Suppressor macrophage treated with lipopolysaccharide for 4 hours (primary cell): ENCODE measurements around the gene FGF18.

ENCODE experiments used
- DNase-seq: peaks from one replicate; pipeline ENCODE4 v3.0.0-alpha.2; 2020

Gene FGF18

DNA sequence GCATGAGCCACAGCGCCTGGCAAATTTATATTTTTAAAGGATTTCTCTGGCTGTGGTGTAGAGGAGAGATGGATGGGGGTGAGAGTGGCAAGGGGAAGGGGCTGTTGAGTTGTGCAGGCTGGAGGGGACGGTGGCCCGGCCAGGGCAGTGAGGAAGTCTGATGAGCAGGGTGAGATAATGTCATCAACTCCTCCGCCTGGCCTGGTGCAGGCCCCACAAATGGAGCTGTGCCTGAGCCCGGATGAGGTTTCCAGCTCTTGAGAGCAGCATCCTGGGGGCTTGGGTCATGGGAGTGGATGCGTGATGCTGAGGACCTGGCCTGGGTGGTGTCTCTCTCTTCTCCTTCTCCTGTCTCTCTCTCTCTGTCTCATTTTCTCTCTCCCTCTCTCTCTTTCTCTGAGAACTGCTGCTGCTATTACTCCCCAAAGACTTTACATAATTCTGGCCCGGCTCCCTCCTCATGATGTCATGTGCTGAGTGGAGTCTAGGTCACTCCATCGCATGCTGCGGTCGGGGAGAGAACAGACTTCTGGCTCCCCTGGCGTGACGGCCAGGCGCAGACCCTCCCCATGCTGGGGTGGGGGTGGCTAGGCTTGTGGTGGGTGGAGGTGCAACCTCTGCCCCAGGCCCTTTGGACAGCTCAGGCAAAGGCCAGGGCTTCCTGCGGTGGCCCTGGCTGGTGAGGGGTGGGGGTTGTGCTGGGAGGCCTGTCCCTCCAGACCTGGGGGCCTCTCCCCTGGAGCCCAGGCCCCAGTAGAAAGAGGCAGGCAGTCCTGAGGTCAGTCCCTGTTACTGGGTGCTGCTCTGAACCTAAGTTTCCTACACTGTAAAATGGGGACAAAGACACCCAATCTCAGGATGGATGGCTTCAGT is 26.4 kb downstream of the FGF18 start:
- DNase-seq = no peak

DNA sequence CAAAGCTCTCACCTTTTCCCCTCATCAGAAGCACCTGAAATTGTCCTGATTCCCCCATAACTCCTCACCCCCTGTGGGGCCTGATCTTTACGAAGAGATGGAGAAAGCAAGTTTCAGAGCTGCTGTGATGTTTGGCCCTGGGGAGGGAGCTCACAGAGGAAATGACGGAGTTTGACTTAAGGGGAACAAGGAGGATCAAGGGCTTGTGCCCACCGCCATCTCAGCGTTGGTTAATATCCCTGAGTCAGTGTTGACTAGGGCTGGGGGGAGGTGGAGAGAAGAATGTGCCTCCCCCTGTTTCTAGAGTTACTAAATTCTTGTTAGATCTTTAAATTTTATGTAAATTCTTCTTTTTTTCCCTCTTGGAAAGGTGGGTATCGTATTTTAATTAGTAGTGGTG is 27.8 kb downstream of the FGF18 start:
- no peak for DNase-seq

DNA sequence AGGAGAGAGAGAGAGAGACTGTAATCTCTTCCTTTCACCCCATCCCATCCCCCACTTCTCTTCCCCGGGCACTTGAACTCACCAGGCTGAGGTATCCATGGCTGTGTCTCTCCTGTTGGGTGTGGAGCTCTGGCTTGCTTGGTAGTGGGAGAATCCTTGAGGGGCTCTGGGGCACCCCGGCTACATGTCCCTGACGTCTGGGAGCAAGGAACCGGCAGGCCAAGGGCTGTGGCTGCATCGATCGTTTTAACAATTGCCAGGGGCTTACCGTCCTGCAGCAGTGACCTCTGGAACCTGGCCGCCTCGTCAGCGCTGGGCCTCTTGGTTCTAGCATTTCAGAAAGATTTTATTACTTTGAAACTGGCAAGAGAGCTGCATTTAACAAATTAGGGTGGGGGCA is 30.0 kb downstream of the FGF18 start:
- no peak for DNase-seq

DNA sequence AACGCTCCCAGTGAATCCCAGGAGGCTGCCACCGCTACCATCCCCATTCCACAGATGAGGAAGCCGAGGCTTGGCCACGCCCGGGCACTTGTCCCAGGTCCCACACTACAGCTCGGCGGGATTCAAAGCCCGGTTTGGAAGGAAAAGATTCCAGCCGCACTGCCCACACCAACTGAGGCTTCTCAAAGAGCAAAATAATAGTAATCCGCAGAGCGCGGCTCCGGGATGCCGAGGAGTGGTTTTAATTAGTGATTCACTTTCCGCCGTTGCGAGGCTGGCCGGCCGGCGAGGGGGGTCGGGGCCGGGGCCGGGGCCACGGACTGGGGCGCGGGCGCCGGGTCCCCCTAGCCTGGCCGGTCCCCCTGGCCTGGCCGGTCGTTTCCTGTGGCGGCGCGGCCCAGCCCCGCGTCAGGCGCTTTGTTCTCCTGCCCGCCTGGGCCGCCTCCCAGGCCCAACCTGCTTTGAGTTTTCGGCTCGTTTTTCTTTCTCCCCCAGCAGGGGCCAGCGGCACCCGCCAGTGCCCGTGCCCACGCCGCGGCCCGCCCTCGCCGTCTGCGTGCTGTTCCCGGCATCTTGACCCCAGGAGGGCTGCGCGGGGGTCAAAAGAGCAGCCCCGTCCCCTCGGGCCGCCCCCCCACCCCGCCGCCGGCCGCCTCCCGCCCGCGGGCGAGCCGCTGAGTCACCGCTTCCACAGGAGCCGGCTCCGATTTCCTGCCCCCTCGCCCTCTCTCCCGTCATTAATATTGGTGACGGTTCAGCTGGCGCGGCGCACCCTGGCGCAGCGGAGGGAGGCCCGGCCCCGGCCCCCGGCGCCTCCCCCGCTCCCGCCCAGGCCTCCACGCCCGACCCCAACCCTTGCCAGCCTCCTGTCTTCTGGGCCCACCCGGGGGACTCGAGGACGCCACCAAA is 31.2 kb downstream of the FGF18 start:
- DNase-seq = peak; percentile 33

DNA sequence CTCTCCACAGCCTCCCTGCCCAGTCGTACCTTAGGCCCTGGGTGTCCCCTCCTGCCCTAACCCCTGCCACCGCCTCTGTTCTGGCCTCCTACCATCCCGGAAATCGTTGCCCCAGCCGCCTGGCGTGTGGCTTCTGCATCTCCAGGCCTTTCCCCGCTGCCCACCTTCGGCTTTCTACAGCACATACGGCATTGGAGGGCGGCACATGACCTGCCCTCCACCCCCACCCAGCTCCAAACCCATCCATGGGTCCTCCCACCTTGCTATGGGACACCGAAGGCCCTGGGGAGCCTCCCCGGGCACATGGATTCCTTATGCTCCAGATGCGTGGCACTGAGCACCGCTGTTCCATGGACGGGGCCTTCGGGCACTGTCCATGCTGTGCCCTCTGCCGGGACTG is 32.0 kb downstream of the FGF18 start:
- DNase-seq = no peak

DNA sequence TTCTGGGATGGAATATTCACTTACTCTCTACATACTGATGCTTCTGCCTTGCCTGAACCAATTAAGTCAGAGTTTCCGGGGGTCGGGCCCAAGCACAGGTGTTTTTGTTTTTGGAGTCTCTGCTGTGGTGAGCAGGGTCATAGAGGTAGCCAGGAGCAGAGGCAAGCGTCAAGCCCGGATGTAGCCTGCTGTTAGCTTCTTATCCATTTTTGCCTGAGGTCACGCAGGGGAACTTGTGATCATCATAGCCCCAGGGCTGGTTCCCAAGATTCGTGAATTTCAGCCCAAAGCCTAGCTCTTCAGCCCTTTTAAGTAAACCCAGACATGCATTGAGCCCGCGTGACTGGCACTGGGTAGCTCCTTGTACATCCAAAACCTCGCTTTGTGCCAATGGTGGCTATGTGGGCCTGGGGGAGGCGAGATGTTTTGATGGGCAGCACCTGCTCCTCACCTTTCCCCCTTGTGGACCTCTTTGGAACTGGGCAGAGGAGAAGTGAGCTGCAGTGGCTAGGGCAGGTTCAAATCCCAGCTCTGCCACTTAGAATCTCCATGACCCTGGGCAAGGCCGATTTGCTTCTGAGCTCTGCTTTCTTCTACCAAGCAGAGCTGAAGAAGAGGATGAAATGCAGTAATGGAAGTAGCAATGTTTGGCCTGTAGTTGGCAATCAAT is 33.7 kb downstream of the FGF18 start:
- DNase-seq = no peak

DNA sequence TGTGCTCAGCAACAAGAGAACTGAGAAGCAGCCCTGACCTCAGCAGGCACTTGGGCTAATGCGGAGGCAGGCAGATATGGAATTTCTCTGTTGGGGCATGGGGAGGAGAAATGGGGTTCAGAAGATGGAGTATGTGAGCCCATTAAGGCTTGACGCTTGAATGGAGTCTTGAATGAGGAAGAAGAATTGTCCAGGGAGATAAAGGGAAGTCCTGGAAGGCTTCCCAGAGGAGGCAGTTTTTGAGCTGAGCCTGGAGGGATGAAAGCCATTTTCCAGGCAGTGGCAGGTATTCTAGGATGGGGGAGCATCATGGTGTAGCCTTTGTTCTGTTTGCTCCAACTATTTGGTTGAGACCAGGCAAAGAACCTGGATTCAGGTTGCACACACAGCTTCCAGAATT is 34.5 kb downstream of the FGF18 start:
- no peak for DNase-seq

DNA sequence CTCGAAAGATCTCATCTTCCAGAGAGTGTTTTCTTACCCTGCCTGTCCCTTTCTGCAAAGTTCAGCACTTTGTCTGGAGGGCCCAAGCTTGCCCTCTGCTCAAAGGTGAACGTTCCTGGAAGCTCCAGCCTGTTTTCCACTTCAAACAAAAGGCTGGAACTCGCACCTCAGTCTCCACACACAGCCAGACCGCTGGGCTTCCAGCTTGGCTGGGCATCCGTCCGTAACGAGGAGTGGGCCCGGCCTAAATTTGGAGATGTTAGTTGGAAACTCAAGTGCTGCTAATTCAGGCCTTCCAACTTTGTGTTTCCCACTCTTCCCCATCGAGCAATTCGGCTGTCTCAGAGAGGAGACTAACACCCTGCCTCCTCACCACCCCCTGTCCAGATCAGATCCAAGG is 35.1 kb downstream of the FGF18 start:
- DNase-seq = no peak

DNA sequence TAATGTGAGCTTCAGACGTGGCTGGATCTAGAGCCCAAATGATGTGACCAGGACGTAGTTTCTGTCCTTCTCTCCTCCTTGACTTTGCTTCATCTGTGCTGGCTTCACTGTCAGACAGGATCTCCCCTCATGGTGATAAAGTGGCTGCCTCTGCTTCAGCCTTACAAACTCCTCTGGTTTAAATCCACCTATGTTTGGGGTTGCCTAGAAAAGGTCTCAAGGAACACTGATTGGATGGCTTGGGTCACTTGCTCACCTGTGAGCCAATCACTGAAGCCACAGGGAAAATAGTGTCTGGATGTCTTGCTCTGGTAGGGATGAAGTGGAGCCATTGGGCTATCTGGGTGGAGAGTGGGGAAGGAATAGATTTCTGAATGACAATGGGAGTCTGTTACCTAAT is 36.1 kb downstream of the FGF18 start:
- DNase-seq = no peak

DNA sequence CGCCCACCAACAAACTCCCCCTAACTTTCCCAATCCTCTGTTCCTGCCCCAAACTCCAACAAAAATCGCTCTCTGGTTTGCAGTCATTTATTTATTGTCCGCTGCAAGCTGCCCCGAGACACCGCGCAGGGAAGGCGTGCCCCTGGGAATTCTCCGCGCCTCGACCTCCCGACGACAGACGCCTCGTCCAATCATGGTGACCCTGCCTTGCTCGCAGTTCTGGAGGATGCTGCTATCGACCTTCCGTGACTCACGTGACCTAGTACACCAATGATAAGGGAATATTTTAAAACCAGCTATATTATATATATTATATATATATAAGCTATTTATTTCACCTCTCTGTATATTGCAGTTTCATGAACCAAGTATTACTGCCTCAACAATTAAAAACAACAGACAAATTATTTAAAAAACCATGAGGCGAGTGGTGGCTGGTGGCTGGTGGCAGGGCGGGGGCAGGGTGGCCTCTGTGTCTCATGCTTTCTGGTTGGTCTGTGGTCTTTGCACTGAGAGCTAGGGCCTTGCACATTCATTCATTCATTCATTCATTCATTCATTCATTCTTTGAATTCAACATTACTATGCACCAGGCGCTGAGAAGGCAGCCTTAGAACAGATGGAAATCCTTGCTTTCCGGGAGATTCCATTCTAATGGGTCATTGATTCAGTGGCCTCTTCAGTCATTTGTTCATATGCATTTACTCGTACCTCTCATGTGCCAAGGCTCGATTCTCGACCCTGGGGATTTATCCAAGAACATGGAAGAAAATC is 37.9 kb downstream of the FGF18 start:
- no peak for DNase-seq

DNA sequence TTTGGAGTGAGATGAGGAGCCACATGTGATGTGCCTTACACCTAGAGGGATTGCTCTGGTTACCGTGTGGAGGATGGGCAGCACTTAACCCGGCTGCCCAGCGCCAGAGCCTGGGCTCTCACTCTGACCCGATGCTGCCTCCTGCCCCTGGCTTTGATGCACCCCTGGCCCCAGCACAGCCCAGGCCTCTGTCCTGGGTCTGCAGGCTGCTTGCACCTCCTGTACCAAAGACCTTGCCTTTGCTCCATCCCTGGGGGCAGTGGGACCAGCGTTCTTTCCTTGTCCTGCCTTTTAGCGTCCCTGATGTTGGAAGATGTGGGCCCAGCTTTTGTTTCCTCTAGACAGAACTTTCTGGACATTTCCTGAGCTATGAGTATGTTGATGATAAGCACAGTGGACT is 40.4 kb downstream of the FGF18 start:
- no peak for DNase-seq

DNA sequence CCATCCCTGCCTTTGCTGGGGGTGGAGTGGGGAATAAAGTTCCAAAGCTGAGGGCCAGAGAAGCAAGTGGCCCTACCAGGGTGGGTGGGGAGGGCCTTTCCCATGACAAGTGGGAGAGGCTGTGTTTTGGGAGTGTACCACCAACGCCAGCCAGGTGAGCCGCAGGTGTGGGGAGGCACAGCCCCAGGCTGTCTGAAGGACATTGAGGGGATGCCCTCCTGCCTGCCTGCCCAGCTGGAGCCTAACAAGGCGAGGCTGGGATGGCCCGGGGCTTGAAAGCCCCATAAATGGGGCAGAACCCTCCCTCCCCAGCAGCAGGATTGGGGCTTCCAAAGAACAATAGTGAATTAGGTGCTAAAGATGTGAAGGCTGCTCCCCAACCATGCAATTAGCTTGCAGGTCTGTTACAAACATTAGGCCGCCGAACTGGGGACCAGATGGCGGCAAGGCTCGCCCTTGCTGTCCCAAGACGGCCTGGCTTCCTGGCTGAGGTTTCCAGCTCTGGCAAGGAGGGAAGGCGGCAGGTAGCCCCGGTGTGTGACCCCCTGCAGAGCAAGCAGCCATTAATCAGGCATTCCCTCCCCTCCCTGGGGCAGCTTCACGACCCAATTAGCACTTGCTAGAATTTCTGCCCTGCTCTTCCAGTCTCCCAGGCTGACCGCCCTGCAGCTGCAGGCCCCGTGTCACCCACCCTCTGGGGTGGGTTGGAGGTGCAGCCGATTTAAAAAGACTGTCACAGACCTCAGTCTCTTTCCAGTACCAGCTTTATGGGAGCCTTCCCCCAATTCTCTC is 42.9 kb downstream of the FGF18 start:
- no peak for DNase-seq

DNA sequence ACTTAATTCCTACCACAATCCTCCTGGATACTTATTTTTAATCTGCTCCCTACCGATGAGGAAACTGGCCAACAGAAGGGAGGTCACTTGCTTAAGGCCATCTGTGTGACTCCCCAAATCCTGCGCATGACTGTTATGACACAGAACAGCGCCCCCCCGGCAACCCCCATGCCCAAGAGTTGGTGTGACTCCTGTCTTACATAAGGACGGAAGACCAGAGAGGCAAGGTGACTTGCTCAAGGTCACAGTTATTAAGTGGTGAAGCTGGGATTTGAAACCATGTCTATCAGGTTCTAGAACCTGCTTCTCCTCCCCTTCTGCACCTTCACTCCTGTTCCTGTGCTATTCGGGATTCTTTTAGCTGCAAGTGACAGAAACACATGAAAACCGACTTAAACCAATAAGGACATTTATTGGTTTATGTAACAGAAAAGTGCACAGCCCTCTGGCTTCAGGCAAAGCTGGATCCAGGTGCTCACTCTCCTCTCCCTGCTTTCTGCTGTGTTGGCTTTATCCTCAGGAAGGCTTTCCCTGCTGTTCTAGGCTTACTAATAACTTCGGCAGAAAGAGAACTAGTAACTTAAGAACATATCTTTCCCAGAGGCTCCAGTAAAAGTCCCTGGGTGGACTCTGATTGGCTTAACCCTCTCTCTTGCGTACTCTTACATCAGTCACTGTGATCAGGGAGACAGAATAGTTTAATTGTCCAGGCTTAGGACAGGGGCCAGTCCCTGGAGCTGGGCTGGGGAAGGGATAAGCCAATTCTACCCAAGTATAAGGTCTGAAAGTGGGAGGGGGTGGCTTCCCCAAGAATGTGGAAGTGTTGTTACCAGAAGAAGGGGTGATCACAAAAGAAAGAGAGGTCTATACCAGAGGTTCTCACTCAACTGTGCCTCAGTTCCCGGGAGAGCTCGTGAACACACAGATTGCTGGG is 43.7 kb downstream of the FGF18 start:
- DNase-seq = no peak

DNA sequence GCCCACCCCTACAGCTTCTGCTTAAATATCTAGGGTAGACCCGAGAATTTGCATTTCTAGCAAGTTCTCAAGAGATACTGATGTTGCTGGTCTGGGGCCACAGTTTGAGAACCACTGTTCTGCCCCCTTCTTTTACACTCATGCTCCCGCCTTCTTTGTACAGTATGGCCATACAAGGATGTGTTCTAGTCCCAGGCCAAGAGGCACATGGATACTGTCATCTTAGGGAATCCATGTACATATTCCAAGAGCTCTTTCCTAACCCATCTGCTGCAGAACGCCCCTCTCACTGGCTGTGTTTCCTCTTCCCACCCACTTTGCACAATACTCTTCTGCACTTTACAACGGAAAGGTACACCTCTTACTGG is 44.4 kb downstream of the FGF18 start:
- DNase-seq = no peak

DNA sequence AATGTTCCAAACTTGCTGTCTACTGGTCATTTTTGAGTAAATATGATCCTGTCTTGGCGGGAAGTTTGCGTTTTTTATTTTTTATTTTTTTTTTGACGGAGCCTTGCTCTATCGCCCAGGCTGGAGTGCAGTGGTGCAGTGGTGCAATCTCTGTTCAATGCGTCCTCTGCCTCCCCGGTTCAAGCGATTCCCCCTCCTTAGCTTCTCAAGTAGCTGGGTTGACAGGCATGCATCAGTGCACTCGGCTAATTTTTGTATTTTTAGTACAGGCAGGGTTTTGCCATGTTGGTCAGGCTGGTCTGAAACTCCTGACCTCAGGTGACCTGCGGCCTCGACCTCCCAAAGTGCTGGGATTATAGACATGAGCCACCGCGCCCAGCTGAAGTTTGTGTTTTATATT is 45.4 kb downstream of the FGF18 start:
- DNase-seq = no peak

DNA sequence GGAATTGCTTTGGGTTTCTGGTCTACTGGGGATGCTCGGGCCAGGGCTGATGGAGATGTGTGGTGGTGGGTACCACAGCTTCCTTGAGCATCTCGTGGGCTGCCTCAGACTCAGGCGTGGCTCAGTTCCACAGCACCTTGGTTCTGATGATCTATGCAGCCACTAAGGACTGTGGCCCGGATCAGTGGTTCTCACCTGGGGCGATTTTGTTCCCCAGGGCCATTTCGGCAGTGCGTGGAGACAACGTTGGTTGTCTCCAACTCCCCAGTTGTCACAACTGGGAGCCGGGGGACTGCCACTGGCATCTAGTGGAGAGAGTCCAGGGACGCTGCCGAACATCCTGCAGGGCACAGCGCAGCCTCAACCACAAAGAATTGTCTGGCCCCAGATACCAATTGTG is 47.7 kb downstream of the FGF18 start:
- no peak for DNase-seq

DNA sequence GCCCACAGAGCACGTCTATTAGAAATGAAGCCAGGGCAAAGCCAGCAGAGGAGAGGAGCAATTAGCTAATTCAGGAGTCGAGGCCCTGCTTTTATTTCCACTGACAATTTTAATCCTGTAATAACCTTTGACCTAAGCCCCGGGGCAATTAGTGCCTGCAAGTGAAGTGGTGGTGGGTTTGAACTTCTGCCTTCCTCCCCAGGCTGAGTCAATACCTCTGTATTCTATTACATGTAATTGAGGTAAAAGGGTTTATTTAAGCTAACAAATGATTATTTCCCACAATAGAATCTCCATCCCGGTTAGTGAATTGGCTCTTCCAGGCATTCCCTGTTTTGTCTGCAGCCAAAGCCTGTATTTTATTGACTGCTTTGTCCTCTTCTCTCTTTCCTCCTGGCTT is 49.9 kb downstream of the FGF18 start:
- DNase-seq = no peak

DNA sequence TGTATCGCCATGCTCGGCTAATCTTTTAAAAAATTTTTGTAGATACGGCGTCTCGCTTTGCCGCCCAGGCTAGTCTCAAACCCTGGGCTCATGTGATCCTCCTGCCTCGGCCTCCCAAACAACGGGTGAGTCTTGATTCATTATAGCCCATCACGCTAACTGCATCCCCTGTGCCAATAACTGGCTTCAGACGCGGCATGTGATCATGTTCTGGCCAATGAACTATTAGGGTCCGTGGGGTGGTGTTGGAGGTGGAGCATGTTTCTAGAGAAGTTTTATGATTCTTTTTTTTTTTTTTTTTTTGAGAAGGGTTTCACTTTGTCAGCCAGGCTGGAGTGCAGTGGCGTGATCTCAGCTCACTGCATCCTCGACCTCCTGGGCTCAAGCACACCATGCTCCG is 51.0 kb downstream of the FGF18 start:
- no peak for DNase-seq

DNA sequence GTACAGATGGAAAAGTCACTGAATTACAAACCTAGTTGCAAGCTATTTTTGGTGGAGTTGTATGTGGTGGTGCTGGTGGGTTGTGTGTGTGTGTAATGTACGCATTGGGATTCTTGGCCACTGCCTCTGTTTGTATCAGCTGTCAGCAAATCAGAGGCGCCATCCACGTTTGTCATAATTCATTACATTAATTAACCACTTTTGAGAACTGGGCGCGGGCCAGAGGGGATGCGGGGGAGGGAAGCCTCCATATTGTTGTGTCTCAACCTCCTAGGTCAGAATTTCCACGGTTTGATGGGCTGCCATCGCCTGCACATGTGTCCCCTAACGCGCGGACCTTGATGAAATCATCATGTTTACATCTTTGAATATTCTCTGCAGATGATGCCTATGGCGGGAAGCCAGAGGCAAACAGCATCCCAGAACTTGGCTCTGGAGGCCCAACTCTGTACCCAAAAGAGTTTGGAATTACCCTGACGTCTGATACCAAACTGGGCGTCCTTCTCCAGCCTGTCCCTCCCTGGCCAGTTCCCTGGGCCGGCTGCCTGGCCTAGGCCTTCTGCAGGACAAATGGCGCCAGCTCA is 54.9 kb downstream of the FGF18 start:
- no peak for DNase-seq

DNA sequence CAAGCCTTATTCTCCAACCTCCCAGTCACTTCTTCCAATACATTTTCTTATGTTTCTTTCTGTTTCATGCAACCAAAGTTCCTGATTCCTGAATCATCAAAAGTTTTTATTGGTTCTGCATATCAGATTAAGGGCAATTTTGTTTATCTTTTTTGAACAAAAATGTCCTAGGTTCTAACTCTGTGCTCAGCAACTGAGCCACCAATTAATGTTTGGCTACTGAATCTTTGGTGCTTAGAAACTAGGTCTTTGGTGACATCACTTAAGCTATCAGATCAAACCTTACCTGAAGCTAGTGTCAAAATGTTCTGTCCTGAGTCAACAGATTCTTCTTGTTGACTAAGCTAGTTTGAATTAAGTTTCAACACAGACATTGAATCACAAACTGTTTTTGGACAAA is 56.1 kb downstream of the FGF18 start:
- DNase-seq = no peak
